GM04504 (cell line): ENCODE results near the gene DHODH.
"Not testable (repeated sequence)": the region's sequence is repeated elsewhere in the genome, so short reads cannot be mapped to it uniquely, and the experiment has no call there.

Experiments used
- DNase-seq: peaks from one replicate; pipeline ENCODE4 v3.0.0-alpha.2; 2012; ENCODE audit warnings: low read depth

The DHODH gene

GRCh38 chr16:72008424-72009216, at the start of gene DHODH:
Gene DHODH (plus strand): TSS chr16:72008744. CDS start chr16:72008765, 21 bp downstream.
- peak; percentile 94 for DNase-seq

GRCh38 chr16:71961066-71962039, 47.2 kb upstream of the DHODH start:
- DNase-seq = peak; percentile 80

DNA sequence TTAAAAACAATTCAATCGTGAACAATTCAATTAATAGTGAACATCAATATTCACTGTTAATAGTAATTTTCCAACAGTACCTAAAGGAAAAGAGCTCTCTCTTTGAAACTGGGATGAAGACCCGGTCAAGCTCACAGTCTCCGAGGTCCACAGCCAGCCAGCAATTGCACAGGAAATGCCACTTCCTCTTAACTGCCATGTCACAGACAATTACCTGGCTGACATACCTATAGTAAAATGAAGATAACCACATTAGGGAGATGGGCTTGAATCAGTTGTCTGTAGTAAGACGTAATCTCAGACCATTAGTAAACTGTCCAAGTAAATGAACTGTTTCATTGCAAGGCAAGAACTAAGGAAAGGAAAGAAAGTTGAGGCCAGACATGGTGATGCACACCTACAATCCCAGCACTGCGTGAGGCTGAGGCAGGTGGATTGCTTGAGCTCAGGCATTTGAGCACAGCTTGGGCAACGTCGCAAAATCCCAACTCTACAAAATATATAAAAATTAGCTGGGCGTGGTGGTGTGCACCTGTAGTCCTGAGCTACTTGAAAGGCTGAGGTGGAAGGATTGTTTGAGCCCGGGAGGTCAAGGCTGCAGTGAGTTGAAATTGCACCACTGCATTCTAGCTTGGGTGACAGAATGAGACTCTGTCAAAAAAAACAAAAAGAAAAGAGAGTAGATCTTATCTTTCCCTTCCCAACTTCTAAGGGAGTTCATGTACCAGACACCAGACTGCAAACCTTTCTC, 45.2 kb upstream of the DHODH start:
- no peak for DNase-seq

DNA sequence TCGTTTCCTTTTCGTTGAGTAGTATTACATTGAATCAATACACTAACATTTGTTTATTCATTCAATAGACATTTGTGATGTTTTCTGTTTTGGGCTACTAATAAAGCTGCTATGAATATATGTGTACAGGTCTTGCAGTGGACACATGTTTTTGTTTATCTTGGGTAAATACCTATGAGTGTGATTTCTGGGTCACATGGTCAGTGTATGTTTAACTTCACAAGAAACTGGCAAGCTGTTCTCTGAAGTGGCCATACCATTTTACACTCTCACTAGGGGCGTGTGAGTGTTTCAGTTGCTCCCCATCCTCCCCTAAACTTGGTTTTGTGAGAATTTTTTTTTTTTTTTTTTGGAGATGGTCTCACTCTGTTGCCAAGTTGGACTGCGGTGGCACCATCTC, 43.3 kb upstream of the DHODH start:
- DNase-seq = no peak

DNA sequence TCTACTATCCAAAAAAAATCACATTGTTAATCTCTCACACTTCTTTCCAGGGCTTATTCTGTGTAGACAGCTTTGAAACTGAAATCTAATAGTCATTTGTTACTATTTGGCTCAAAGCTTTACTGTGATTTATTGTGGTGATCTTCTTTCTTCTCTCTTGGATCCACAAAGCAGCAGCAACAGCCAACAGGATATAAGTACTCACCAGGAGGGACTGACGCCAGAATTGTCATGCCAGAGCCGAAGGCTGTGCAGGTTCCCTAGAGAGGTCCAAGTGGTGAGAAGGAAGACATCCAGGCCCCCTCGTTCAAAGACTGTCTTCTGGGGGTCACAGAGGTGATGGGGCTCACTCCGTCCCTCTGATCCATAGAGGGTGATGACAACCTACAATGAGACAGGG, 41.6 kb upstream of the DHODH start:
- no peak for DNase-seq

DNA sequence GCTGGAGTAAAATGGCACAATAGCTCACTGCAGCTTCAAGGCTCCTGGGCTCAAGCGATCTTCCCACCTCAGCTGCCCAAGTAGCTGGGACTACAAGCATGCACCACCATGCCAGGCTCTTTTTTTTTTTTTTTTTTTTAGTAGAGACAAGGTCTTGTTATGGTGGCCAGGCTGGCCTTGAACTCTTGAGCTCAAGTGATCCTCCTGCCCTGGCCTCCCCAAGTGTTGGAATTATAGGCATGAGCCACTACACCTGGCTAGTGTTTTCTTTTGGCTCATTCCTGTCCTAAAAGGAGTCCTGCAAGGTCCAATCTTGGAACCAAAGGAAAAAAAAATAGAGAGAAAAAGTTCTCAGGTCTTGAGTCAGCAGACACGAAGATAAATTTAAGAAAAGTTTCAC, 39.2 kb upstream of the DHODH start:
- DNase-seq = no peak

DNA sequence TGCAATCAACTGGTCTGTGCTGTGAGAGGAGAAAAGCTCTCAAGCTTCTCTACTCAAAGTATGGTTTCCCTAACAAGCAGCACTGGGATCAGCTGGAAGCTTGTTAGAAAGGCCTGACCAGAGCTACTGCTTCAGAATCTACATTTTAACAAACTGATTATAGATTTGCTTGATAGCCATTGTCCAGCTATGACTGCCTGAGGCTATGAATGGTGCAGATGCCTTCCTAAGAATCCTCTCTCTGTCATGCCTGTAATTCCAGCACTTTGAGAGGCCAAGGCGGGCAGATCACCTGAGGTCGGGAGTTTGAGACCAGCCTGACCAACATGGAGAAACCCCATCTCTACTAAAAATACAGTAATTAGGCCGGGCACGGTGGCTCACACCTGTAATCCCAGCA, 37.0 kb upstream of the DHODH start:
- DNase-seq = no peak

DNA sequence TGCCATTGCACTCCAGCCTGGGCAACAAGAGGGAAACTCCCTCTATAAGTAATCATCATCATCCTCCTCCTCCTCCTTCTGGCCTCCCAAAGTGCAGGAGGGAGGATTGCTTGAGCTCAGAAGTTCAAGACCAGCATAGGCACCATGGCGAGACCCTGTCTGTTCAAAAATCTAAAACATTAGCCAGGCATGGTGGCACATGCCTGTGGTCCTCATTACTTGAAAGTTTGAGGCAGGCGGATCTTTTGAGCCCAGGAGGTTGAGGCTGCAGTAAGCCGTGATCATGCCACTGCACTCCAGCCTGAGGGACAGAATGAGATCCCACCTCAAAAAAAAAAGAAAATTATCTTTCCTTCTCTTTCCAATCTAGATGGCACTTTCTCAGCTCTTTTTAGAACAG, 36.2 kb upstream of the DHODH start:
- DNase-seq = no peak

GRCh38 chr16:71973001-71973400, 35.5 kb upstream of the DHODH start:
- no peak for DNase-seq

DNA sequence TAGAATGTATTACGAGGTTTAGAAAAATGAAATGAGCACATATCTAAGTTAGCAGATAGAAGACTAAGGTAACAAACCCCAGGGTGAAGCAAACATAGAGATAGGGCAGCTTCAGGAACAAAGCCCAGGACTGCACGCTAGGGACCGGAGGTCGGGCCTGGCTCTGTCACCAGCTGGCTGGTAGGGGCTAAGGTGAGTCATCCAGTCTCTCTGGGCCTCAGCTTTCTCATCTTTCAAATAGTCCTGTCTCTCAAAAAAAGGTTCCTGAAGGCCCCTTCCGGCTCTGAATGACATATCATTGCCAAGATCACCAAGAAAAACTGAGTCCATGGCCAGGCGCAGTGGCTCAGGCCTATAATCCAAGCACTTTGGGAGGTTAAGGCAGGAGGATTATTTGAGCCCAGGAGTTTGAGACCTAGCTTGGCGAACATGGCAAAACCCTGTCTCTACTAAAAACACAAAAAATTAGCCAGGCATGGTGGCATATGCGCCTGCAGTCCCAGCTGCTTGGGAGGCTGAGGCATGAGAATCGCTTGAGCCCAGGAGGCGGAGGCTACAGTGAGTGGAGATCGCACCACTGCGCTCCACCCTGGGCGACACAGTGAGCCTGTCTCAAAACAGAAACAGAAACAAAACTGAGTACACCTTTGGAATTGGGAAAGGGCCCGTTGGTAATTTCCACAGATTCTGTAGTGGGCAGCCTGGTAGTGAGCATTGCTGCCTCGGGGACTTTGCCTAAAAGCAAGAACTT, 34.3 kb upstream of the DHODH start:
- DNase-seq = no peak

DNA sequence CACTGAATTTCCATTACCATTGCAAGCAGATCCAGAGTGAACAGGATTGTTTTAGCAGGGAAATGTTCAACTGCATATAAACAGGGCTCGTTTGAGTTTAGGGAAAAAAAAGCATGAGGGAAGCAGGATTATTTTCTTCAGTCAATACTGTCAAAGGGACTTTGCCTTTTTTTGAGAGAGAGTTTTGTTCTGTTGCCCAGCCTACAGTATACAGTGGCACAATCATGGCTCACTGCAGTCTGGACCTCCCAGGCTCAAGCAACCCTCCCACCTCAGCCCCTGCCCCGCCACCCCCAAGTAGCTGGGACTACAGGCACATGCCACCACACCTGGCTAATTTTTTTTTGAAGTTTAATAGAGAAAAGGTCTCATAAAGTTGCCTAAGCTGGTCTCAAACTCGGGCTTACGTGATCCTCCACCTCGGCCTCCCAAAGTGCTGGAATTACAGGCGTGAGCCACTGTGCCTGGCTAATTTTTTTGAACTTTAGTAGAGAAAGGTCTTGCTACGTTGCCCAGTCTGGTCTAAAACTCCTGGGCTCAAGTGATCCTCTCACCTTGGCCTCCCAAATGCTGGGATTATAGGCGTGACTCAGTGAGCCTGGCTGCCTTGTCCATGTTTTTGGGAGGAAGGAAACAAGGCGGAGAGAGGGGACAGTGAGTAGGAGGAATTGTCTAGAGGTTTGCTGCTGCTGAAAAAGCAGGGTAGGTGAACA, 23.1 kb upstream of the DHODH start:
- no peak for DNase-seq

GRCh38 chr16:71986131-71986530, 22.4 kb upstream of the DHODH start:
- DNase-seq = no peak

GRCh38 chr16:71995038-71995437, 13.5 kb upstream of the DHODH start:
- no peak for DNase-seq

DNA sequence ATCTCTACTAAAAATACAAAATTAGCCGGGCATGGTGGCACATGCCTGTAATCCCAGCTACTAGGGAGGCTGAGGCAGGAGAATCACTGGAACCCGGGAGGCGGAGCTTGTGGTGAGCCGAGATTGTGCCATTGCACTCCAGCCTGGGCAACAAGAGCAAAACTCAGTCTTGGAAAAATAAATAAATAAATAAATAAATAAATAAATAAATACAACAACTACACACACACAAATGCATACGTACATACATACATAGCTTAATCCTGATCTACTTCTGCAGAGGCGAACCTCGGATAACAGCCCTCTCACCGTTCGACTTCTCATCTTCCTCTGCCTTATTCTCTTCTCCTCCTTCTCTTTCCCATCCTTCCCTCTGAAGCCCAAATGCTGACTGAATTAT, 11.0 kb upstream of the DHODH start:
- DNase-seq = not testable (repeated sequence)

GRCh38 chr16:72001180-72001874, 7.2 kb upstream of the DHODH start:
- no peak for DNase-seq

- DNase-seq = no peak
Observed at GRCh38 chr16:72002619-72003018, 5.9 kb upstream of the DHODH start.

DNA sequence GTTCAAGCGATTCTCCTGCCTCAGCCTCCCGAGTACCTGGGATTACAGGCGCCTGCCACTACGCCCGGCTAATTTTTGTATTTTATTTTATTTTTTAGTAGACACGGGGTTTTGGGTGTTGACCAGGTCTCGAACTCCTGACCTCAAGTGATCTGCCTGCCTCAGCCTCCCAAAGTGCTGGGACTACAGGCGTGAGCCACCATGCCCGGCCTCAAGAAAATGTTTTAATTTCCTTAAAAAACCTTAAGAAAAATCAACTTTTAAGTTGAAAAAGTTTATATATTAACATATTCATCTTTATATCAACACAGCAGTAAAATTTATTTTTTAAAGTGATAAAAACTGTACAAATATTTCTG, 500 bp upstream of the DHODH start:
- DNase-seq = not testable (repeated sequence)

- no peak for DNase-seq
Observed at GRCh38 chr16:72009779-72010178, 1.2 kb downstream of the DHODH start.

DNA sequence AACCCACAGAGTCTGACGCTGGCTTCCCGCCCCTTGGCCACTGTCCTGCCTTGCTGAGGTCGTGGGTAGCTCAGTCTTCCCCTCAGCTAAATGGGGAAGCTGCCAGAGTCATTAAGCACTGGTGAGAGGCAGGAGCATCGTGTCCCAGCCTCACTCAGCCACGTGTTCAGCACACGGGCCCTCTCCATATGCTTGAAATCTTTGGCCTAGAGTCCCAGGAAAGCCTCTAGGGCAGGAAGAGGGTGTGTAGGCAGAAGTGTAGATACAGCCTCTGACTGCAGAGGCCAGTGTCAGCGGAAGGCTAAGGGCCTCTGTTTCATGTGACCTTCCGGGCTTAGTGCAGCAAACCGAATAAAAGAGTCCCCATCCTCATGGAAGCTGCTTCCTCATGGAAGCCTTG, 4.1 kb downstream of the DHODH start:
- no peak for DNase-seq

- DNase-seq = no peak
Observed at GRCh38 chr16:72013389-72013788, 4.8 kb downstream of the DHODH start.
